ENCODE data around the gene CEP295NL. TPM values are rescaled to one million over a fixed set of nuclear protein-coding genes. Genes with fewer than 3 reads are reported as not detected.

CEP295NL gene
- 7.9 TPM for total RNA-seq

GRCh38 chr17:78903101-78903779 is at the start of gene CEP295NL:
CEP295NL (minus strand) TSS chr17:78903201; CDS start chr17:78901828, 1,373 bp downstream.
- Histone ChIP-seq H3K9me3 (no peaks in the 10 kb centered on the region), H3K4me3 (no peak within 1 kb of the TSS), H3K27me3 (no peaks in the 10 kb centered on the region), H3K36me3 (peaks cover 0 to 3% of the 10 kb centered on the region in 2 donors), H3K4me1 (peaks cover 62% of the 10 kb centered on the region), H3K27ac (peak within 1 kb of the TSS; percentile 17)
- no peak for TF ChIP-seq POLR2AphosphoS5 (IDR thresholded peaks at IDR 0.05; ENCODE audit: insufficient read depth in 1 of 2, low read depth in 1 of 2)
- TF ChIP-seq, protein P1, sequence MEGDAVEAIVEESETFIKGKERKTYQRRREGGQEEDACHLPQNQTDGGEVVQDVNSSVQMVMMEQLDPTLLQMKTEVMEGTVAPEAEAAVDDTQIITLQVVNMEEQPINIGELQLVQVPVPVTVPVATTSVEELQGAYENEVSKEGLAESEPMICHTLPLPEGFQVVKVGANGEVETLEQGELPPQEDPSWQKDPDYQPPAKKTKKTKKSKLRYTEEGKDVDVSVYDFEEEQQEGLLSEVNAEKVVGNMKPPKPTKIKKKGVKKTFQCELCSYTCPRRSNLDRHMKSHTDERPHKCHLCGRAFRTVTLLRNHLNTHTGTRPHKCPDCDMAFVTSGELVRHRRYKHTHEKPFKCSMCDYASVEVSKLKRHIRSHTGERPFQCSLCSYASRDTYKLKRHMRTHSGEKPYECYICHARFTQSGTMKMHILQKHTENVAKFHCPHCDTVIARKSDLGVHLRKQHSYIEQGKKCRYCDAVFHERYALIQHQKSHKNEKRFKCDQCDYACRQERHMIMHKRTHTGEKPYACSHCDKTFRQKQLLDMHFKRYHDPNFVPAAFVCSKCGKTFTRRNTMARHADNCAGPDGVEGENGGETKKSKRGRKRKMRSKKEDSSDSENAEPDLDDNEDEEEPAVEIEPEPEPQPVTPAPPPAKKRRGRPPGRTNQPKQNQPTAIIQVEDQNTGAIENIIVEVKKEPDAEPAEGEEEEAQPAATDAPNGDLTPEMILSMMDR (IDR thresholded peaks at IDR 0.05), result no peak
- TF ChIP-seq POLR2A (IDR thresholded peaks at IDR 0.05), result no peak
- DNase-seq (ENCODE audit: extremely low spot score in 2 of 2), result no peak
- intact Hi-C loops (cut with DNase I), result no loop called here

DNA sequence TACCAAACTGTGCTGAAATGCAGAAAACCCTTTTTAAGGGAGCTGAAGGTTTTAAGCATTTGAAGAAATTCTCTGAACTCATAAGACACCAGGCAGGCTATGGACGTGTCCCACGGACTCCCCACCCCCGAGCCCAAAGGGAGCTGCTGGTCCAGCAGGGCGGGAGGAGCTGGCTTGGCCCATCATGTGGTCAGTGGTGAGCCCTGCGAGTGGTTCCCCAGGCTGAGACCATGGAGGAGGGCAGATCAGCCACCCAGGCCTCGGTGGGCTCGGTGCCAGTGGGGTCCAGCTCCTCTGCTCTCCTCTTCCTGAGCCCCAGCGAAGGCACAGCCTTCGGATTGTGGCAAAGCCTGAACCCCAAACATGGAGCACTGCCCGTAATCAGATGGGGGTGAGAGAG is 49.7 kb upstream of the CEP295NL start:
- DNase-seq (ENCODE audit: extremely low spot score in 2 of 2), result no peak
- H3K4me1 ChIP-seq, result peaks cover 30% of the 10 kb centered on the region
- H3K36me3 ChIP-seq, result no peaks in the 10 kb centered on the region
- no peaks in the 10 kb centered on the region for H3K27me3 ChIP-seq
- H3K4me3 ChIP-seq, result no peak overlapping the region
- H3K27ac ChIP-seq, result peak overlapping the region; percentile 85
- peaks cover 10% of the 10 kb centered on the region for H3K9me3 ChIP-seq
- intact Hi-C loops (cut with DNase I), result no loop called here
- no peak for TF ChIP-seq POLR2A (IDR thresholded peaks at IDR 0.05)

- TF ChIP-seq POLR2AphosphoS5 (IDR thresholded peaks at IDR 0.05; ENCODE audit: insufficient read depth in 1 of 2, low read depth in 1 of 2), result no peak
- TF ChIP-seq POLR2A (IDR thresholded peaks at IDR 0.05), result no peak
- TF ChIP-seq, protein P1 (IDR thresholded peaks at IDR 0.05), result no peak
- peak overlapping the region; percentile 85 for H3K27ac ChIP-seq
- no peak for DNase-seq (ENCODE audit: extremely low spot score in 2 of 2)
Measured at GRCh38 chr17:78951967-78952551, 49.1 kb upstream of the CEP295NL start.

DNA sequence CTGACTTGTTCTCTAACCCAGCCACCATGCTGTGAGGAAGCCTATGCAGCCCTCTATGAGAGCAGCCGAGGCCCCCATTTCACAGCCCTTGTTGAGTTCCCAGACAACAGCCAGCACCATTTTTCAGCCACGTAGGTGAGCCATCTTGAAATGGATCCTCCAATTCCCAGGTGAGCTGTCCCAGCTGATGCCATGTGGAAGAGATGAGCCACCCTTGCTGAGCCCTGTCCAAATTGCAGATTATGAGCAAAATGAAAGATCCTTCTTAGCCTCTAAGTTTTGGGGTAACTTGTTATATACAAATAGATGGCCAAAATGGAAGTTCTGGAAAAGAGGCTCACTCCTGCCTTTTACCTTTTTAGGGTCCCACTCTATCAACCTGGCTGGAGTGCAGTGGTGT is 47.9 kb upstream of the CEP295NL start:
- H3K4me3 ChIP-seq, result no peak overlapping the region
- peaks cover 30% of the 10 kb centered on the region for H3K4me1 ChIP-seq
- TF ChIP-seq POLR2A (IDR thresholded peaks at IDR 0.05) (no peak), POLR2AphosphoS5 (IDR thresholded peaks at IDR 0.05; ENCODE audit: insufficient read depth in 1 of 2, low read depth in 1 of 2) (no peak)
- TF ChIP-seq, protein P1 (IDR thresholded peaks at IDR 0.05), result no peak
- no peak for DNase-seq (ENCODE audit: extremely low spot score in 2 of 2)
- H3K36me3 ChIP-seq, result no peaks in the 10 kb centered on the region
- intact Hi-C loops (cut with DNase I), result no loop called here
- H3K9me3 ChIP-seq, result peaks cover 10% of the 10 kb centered on the region
- H3K27me3 ChIP-seq, result no peaks in the 10 kb centered on the region
- H3K27ac ChIP-seq, result no peak overlapping the region

More at GRCh38 chr17:78951967-78952551, 49.1 kb upstream of the CEP295NL start:
- Histone ChIP-seq H3K9me3 (peaks cover 10% of the 10 kb centered on the region), H3K4me3 (no peak overlapping the region), H3K27me3 (no peaks in the 10 kb centered on the region), H3K36me3 (no peaks in the 10 kb centered on the region), H3K4me1 (peaks cover 30% of the 10 kb centered on the region)
- intact Hi-C loops (cut with DNase I), result no loop called here

DNA sequence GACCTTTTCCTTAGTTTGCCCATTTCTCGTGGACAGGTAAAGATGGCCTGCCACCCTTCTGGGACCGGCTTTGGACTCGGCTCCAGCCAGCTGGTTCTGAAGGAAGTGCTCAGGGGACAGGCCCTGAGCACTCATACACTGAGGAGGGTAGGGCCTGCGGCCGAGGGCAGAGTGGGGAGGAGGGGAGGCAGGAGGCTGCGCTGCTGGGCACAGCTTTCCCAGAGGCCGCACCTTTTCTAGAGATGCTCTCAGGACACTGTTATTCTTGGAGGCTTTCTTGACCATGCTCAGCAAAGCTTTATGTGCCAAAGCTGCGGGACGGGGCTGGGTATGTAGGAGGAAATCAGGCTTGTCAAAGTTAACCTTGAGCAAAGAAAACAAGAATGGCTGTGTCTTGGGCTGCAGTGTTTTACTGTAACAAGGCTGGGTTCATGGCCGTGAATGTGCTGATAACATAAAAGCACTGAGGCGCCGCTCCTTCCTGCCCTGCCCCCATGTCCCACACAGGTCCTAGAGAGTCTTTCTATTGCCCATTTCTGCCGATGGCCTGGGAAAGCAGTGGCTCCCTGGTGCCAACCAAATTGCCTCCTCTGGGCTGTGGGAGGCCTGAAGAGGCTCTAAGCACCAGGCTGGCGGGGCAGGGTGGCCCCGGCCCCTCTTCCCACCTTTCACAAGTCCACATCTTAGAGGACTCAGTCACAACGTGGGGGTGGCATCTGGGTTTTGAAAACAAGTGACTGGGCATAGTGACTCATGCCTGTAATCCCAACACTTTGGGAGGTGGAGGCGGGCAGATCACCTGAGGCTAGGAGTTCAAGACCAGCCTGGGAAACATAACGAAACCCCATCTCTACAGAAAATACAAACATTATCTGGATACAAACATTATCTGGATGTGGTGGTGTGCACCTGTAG is 44.5 kb upstream of the CEP295NL start:
- Histone ChIP-seq H3K36me3 (no peaks in the 10 kb centered on the region), H3K4me1 (peaks cover 9% of the 10 kb centered on the region), H3K27me3 (no peaks in the 10 kb centered on the region), H3K4me3 (no peak overlapping the region), H3K9me3 (peaks cover 10% of the 10 kb centered on the region), H3K27ac (no peak overlapping the region)
- intact Hi-C loops (cut with DNase I), result no loop called here
- TF ChIP-seq, protein P1 (IDR thresholded peaks at IDR 0.05), result no peak
- TF ChIP-seq POLR2AphosphoS5 (IDR thresholded peaks at IDR 0.05; ENCODE audit: insufficient read depth in 1 of 2, low read depth in 1 of 2) (no peak), POLR2A (IDR thresholded peaks at IDR 0.05) (no peak)
- no peak for DNase-seq (ENCODE audit: extremely low spot score in 2 of 2)

All from vagina (tissue), 2 donors.